RPMI8226 (cell line): ENCODE measurements around the gene PPP2R3C.
A peak's percentile ranks its signal among the peaks of the same experiment; 100 is the strongest.
"Not testable (repeated sequence)": the region's sequence is repeated elsewhere in the genome, so short reads cannot be mapped to it uniquely, and the experiment has no call there.

Source experiments
- DNase-seq: peaks from one replicate; pipeline ENCODE4 v3.0.0-alpha.2; 2015

Gene PPP2R3C

DNA sequence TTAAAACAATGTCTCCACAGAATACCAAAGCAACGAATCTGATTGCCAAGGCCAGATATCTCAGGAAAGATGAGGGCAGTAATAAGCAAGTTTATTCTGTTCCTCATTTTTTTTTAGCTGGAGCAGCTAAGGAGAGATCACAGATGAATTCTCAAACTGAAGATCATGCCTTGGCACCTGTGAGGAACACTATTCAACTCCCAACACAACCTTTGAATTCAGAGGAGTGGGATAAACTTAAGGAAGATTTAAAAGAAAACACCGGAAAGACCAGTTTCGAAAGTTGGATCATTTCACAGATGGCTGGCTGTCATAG is 1.6 kb upstream of the PPP2R3C start:
- no peak for DNase-seq

DNA sequence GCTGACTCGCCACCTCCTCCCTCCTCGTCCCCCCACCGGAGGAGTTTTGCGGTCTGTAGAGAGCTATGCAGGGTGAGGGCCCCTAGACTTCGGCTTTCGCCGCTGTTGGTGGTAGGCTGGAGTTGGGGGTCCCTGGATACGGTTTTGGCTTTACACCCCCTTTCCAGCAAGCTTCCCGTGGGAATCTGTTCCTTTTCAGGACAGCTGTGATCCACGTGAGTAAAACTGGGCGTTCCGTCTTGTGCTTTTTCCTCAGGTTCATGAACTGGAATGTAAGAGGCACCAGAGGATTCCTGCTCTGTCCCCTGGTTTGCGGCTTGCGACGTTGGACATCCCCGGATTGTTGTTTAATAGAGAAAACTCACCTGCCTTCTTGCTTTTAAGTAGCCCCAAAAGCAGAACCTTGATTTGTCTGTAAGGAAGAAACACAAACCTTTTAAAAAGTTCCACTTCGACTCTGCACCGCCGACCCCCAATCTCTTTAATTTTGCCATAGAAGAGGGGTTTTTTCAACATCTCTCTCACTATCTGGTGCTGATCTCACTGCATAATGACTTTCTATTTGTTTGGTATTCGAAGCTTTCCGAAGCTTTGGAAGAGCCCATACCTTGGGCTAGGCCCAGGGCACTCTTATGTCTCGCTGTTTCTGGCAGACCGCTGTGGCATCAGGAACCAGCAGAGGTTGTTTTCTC is 1.1 kb upstream of the PPP2R3C start:
- peak; percentile 11 for DNase-seq

DNA sequence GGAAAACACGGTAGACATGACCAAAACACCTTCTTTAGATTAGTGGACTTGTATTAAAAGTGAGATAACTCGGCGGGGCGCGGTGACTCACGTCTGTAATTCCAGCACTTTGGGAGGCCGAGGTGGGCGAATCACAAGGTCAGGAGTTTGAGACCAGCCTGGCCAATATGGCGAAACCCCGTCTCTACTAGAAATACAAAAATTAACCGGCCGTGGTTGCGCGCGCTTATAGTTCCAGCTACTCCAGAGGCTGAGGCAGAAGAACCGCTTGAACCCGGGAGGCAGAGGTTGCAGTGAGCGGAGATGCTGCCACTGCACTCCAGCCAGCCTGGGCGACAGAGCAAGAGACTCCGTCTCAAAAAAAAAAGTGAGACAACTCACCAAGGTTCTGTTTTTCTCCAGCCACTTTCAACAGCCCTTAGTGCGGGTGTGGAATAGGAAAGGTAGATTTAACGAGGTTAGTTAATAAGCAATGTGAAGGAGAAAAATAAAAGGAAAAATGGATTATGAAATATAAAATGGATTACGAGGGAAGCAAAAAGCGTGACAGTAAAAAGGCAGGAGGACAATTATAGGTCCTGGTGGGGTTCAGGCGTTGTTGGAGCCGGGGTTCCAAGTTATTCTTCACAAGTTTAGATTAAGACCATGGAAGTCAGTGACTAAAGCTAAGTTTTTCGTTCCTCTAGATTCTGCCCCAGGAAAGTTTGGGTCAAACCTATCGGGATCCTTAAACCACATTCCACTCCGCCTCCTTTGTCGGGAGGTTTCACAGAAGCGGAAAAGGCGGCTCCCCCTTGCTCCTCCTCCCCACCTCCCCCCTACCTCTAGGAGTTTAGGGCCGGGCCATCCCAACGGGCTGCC is 534 bp downstream of the PPP2R3C start:
- peak; percentile 11 for DNase-seq

- no peak for DNase-seq
These were observed 4.7 kb downstream of the PPP2R3C start for GRCh38 chr14:35117112-35117511.

DNA sequence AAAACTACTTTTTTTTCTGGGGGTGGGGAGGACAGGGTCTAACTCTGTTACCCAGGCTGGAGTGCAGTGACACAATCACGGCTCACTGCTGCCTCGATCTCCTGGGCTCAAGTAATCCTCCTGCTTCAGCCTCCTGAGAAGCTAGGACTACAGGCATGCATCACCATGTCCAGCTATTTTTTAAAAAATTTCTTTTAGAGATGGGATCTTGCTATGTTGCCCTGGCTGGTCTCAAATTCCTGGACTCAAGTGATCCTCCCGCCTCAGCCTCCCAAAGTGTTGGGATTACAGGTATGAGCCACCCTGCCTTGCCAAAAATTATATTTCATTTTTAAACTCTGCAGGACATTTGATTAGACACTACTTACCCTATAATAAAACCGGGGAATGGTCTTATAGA is 5.5 kb downstream of the PPP2R3C start:
- no peak for DNase-seq

DNA sequence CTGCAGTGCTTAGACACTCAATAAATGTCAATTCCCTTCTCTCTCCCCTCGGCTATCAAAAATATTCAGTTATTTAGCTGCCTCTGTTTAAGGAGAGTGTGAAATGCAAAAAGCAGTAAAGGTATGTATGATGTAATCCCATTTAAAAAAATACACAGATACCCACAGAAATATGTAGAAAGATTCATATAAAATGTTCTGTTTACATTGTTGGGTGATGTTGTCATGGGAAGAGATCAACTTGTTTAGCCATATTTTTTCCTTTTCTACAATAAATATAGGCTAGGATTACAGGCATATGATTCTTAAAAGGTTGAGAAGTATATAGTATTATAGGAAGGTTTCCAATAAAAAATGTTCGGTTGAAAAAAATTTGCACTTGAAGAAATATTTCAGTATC is 7.8 kb downstream of the PPP2R3C start:
- no peak for DNase-seq

DNA sequence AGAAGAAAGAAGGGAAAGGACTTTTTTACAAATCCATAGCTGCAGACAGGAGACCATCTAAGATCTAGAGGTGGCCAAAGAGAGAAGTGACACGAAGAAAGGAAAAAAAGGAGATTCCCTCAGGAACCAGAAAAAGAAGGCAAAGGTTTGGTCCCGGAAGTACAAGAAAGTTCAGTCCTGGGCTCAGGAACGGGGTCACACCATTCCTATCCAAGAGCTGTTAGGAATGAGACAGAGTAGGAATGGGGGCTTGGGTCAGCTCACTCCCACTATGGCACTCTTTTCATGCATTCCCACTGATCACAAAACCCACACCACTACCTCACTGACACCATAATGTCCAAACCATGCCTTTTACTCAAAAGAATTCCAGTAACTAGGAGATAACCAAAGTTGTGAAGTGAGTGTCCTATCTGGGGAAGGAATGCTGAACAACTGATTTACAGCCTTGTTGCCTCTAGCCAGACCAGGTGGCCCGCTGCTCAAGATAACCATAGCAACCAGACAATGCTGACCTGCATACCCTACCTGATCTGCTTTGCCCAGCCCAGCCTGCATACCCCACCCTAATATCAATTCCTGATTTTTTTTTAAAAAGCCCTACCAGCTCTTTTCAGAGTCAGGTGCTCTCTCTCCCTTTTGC is 8.4 kb downstream of the PPP2R3C start:
- DNase-seq: no peak

DNA sequence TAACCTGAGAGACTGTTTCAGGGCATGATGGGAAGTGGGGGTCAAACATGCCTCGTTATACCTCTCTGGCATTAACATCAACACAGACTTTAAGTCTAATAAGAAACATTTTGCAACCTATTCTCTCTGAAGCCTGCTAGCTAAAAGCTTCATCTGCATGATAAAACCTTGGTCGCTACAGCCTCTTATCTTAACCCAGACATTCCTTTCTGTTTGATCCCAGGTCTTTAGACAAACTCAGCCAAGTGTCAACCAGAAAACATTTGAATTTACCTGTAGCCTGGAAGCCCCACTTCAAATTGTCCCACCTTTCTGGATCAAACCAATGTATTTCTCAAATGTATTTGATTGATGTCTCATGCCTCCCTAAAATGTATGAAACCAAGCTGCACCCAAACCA is 9.1 kb downstream of the PPP2R3C start:
- no peak for DNase-seq

- no peak for DNase-seq
These were observed 13.9 kb downstream of the PPP2R3C start for GRCh38 chr14:35107866-35108265.

DNA sequence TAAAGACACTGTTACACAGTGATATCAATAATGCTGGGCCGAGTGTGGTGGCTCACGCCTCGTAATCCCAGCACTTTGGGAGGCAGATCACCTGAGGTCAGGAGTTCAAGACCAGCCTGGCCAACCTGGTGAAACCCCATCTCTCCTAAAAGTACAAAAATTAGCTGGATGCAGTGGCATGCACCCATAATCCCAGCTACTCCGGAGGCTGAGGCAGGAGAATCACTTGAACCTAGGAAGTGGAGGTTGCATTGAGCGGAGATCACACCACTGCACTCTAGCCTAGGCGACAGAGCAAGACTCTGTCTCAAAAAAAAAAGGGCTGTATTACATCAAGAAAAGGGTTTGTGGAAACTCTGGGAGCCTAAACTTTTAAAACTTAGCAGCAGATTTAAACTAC is 27.1 kb downstream of the PPP2R3C start:
- DNase-seq: not testable (repeated sequence)

GRCh38 chr14:35088514-35088913 is 33.3 kb downstream of the PPP2R3C start:
- DNase-seq: no peak

- no peak for DNase-seq
These were observed 36.3 kb downstream of the PPP2R3C start for GRCh38 chr14:35085441-35085840.

- no peak for DNase-seq
These were observed 38.1 kb downstream of the PPP2R3C start for GRCh38 chr14:35083530-35084150.

GRCh38 chr14:35079742-35080141 is 42.0 kb downstream of the PPP2R3C start:
- no peak for DNase-seq

GRCh38 chr14:35078082-35078481 is 43.7 kb downstream of the PPP2R3C start:
- DNase-seq: no peak

DNA sequence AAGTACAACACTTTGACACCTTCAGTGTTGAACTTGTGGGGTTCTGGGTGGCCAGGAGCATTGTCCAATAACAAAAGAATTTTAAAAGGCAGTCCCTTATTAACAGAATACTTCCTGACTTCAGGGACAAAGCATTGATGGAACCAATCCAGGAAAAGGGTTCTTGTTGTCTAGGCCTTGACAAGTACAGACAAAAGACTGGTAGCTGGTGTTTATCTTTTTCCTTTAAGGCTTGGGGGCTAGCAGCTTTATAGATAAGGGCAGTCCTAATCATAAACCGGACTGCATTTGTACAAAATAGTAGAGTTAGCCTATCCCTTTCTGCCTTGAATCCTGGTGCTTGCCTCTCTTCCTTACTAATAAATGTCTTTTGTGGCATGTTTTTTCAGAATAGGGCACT is 48.3 kb downstream of the PPP2R3C start:
- no peak for DNase-seq

GRCh38 chr14:35072226-35072625 is 49.6 kb downstream of the PPP2R3C start:
- DNase-seq: no peak

- no peak for DNase-seq
These were observed 53.4 kb downstream of the PPP2R3C start for GRCh38 chr14:35068238-35069012.

GRCh38 chr14:35065731-35066130 is 56.1 kb downstream of the PPP2R3C start:
- not testable (repeated sequence) for DNase-seq

DNA sequence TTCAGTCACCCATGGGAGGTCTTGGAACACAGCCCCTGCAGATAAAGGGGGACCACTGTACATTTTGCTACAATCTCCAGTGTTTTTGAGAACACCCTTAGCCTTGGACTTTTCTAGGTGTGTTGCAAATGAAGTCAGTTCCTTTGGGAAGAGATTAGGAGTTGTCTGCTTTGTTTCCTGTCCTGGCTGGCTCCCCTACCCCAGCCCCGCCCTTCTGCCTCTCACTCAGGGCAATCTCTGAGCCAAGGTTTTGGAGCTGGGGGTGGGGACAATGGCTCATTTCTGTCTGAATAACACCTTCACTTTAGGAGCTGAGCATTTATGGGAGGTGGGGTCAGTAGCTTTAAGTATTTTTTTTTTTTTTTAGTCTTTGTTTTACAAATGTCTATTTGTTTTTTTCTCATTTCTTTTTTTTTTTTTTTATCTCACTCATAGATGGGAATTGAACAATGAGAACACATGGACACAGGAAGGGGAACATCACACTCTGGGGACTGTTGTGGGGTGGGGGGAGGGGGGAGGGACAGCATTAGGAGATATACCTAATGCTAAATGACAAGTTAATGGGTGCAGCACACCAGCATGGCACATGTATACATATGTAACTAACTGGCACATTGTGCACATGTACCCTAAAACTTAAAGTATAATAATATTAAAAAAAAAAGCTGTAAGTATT is 60.5 kb downstream of the PPP2R3C start:
- DNase-seq: not testable (repeated sequence)

GRCh38 chr14:35052637-35053036 is 69.2 kb downstream of the PPP2R3C start:
- no peak for DNase-seq

DNA sequence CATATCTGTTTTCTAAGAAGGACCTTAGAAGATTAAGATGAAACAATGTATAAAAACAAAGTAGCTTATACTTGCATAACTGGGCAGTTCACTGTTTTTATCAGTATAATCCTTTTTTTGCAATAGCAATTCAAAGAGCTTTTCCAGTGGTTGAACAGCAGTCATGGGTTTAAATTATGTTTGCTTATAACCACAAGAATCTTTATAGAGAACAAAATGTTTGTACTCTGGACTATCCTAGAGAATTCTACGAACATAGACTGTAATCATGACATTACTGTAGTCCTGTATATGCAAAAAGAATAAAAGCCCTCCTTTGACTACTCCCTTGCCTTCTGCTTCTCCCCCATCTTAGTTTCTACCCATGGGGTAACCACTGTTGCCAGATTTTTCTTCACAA is 70.0 kb downstream of the PPP2R3C start:
- DNase-seq: no peak
